ENCODE data around the gene CRISP1.

DNA sequence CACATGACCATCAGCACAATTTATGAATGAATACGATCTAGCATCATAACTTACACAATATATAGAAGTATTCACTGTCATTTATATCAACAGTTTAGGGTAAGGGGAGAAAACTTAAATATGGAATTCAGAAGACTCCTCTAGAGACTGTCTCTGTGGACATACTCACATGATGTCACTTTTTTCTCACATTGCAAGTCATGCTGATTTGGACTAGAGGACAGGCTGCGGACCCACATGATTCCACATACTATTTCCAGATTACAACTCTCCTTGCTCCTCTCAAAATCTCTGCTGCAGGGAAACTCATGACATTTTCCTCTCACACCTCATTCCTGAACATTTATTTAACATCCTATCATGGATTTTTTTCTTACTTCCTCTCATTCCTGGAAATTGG, 13.4 kb downstream of the CRISP1 start:
- TF ChIP-seq CTCF (conservative IDR thresholded peaks at IDR 0.05; ENCODE audit: low read depth, low read length) (no peak), POLR2A (IDR thresholded peaks at IDR 0.05; ENCODE audit: low read depth, low read length) (no peak), SMC3 (IDR thresholded peaks at IDR 0.05; ENCODE audit: low read depth, low read length) (no peak), CHD1 (IDR thresholded peaks at IDR 0.05; ENCODE audit: low read depth, low read length) (no peak), MXI1 (IDR thresholded peaks at IDR 0.05; ENCODE audit: borderline replicate concordance, low read depth, low read length) (no peak), MAZ (IDR thresholded peaks at IDR 0.05; ENCODE audit: borderline replicate concordance, low read depth, low read length) (no peak), MAFK (IDR thresholded peaks at IDR 0.05; ENCODE audit: low read depth, low read length) (no peak), RAD21 (IDR thresholded peaks at IDR 0.05; ENCODE audit: low read length) (no peak), USF2 (IDR thresholded peaks at IDR 0.05; ENCODE audit: low read depth, low read length) (no peak), RFX5 (IDR thresholded peaks at IDR 0.05; ENCODE audit: low read depth, low read length) (no peak), CEBPB (IDR thresholded peaks at IDR 0.05; ENCODE audit: low read depth, low read length) (no peak)

Data from IMR-90 (cell line).